GM21447 (cell line): ENCODE measurements around the gene ZNF410.

Source experiments
- ATAC-seq: cut with Tn5 transposase; IDR thresholded peaks from one replicate; pipeline ENCODE4 v1.9.1; 2021; ENCODE audit not compliant: unreplicated experiment

The ZNF410 gene

GRCh38 chr14:73949752-73950734 lies 63.4 kb downstream of the ZNF410 start, which contains the start of the genes COQ6 and FAM161B:
COQ6 (plus strand) TSS chr14:73950302; CDS start chr14:73950333, 31 bp downstream.
FAM161B (minus strand) TSS chr14:73950094; CDS start chr14:73950026, 68 bp downstream.
- peak; percentile 85 for ATAC-seq

GRCh38 chr14:73953731-73954130 lies 67.1 kb downstream of the ZNF410 start:
- no peak for ATAC-seq

- ATAC-seq: no peak
Observed at GRCh38 chr14:73955674-73956073, 69.0 kb downstream of the ZNF410 start.

- no peak for ATAC-seq
Observed at GRCh38 chr14:73958591-73958990, 71.9 kb downstream of the ZNF410 start.

GRCh38 chr14:73961192-73961591 lies 74.5 kb downstream of the ZNF410 start:
- ATAC-seq: no peak

GRCh38 chr14:73965216-73965615 lies 78.6 kb downstream of the ZNF410 start:
- no peak for ATAC-seq

GRCh38 chr14:73968885-73969284 lies 82.2 kb downstream of the ZNF410 start:
- no peak for ATAC-seq

- no peak for ATAC-seq
Observed at GRCh38 chr14:73973497-73973896, 86.8 kb downstream of the ZNF410 start.

GRCh38 chr14:73976125-73976524 lies 89.5 kb downstream of the ZNF410 start:
- no peak for ATAC-seq

GRCh38 chr14:73977896-73978295 lies 91.2 kb downstream of the ZNF410 start:
- no peak for ATAC-seq
